Esophagus muscularis mucosa (tissue), 3 donors: Measurements from ENCODE around the gene RALY.

Source experiments
- CTCF ChIP-seq, 3 experiments: fragments of 200-600 bp in 2 of 3; fragments of 450-650 bp in 1 of 3; sonication (generic) in 2 of 3; IDR thresholded peaks; one replicate each; pipeline ENCODE4 v1.5.1; 2017 to 2019; ENCODE audit warnings: antibody characterized with exemption in 3 of 3, mild to moderate bottlenecking in 2 of 3, moderate library complexity in 1 of 3
- POLR2A ChIP-seq: fragments of 450-650 bp; IDR thresholded peaks from one replicate; pipeline ENCODE4 v1.6.1; 2017; ENCODE audit warnings: antibody characterized with exemption, moderate library complexity, mild to moderate bottlenecking, low read depth

DNA sequence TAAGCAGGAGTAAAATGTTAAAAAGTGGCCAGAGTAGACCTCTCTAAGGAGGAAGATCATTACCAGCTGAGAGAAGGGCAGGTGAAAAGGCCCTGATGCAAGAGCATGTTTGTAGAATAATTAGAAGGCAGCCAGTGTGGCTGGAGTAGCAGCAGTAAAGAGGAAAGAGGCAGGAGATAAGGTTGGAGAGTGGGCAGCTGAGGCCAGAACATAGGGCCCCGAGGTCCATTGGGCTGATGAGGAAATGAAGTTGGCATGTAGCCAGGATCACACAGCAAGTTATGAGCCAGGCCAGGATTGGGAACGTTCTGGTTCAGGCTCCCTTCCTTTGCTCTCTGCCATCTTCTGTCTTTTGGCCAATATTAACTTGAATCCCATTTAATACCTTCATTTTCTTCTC lies 51.6 kb downstream of the RALY start:
- TF ChIP-seq POLR2A (no peak), CTCF (IDR thresholded peaks at IDR 0.05) (no peak)
